ENCODE measurements around the gene RPL38.

- TF ChIP-seq POLR2A (IDR thresholded peaks at IDR 0.05; ENCODE audit: low read length), result no peak
- no peak for TF ChIP-seq GATA1 (IDR thresholded peaks at IDR 0.05; ENCODE audit: low read depth, low read length)
These were observed 25.0 kb downstream of the RPL38 start for GRCh38 chr17:74228306-74228978.
